ENCODE results near the gene COA7. TPM values are rescaled to one million over a fixed set of nuclear protein-coding genes. Genes with fewer than 3 reads are reported as not detected.

The COA7 gene
- total and polyA plus RNA-seq, 2 of the 4 experiments (the other 2 are of a cell fraction), result 9.3 to 20.3 TPM

DNA sequence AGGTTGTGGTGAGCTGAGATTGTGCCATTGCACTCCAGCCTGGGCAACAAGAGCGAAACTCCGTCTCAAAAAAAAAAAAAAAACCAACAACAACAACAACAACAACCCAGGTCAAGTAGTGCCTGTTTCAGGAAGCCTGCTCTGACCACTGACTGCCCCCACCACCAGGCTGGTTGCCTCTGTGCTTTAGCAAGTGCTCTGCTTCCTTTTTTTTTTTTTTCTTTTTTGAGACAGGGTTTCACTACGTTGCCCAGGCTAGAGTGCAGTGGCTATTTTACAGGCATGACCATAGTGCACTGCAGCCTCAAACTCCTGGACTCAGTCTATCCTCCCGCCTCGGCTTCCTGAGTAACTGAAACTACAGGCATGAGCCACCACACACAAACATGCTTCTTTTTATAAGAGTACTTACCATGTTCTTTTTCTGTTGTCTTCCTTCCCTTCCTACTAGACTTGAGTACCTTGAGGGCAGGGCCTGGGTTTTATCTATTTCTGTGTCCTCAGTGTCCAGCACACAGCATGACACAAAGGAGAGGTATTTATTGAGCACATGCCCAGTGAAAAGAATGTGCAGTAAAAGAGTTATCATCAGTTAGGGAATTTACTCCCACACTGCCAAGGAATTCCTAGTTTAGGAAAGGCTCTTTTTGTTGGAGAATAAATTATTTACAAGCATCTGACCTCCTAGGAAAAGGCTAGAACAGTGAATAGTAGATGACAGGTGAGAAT is 9.9 kb upstream of the COA7 start (continued):
- TF ChIP-seq FOS (IDR thresholded peaks at IDR 0.05; ENCODE audit: low read depth, low read length), result no peak
- TF ChIP-seq CEBPB (IDR thresholded peaks at IDR 0.05; ENCODE audit: low read depth, low read length), result no peak
- TF ChIP-seq CHD1 (IDR thresholded peaks at IDR 0.05; ENCODE audit: low read depth, low read length), result no peak
